BE2C (cell line): ENCODE measurements around the gene NTRK2.

Experiments
- DNase-seq: peaks from one replicate; pipeline ENCODE4 v3.0.0-alpha.2; 2020
- H3K27me3 ChIP-seq: fragments of 250-450 bp; sonication (Bioruptor Pico); 2 replicates; pipeline ENCODE4 v1.5.1; 2020; ENCODE audit warnings: mild to moderate bottlenecking
- H3K36me3 ChIP-seq: fragments of 250-450 bp; sonication (Bioruptor Pico); 2 replicates; pipeline ENCODE4 v1.5.1; 2020; ENCODE audit warnings: mild to moderate bottlenecking
- H3K4me1 ChIP-seq: fragments of 250-450 bp; sonication (Bioruptor Pico); 2 replicates; pipeline ENCODE4 v1.5.1; 2020
- H3K4me3 ChIP-seq: 2 replicates; pipeline ENCODE4 v1.5.1; 2011; ENCODE audit warnings: low read depth, low read length
- H3K9me3 ChIP-seq: fragments of 250-450 bp; sonication (Bioruptor Pico); 2 replicates; pipeline ENCODE4 v1.5.1; 2020
- TF ChIP-seq, protein P1 (sequence below): IDR thresholded peaks from 2 replicates; pipeline ENCODE4 v1.5.1; 2012; ENCODE audit warnings: mild to moderate bottlenecking, low read depth, low read length

Gene NTRK2

DNA sequence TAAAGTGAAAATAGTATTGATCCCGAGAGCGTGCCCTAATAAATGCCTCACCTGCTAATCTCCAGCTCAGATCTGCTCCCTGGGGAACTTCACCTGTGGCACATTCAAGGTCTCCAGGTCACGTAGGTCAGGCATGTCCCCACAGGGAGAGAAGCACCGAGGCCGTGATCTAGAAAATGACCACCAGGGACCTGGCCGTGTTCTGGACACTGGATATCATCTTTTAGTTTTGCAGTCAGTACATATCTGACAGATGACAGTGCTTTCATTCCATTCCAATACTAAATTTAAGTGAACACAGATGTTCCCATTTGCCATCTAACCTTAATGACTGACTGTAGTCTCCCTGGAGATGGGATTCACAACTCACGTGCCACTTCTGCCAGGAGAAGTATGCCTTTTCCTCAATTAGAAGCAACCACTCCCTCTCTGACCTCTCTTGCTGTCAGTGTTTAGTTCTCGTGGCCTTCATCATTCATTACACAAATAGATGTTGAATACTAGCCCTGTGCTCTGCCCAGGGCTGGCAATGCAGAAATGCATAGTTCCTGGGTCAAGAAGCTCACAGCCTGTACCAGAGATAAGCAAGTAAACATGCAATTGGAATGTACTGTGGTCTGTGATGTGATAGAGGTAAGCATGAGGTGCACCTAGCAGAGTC, 276.5 kb downstream of the NTRK2 start:
- Histone ChIP-seq H3K36me3 (no peaks in the 10 kb centered on the region), H3K27me3 (no peaks in the 10 kb centered on the region), H3K4me1 (no peaks in the 10 kb centered on the region), H3K9me3 (no peaks in the 10 kb centered on the region), H3K4me3 (no peak overlapping the region)
- TF ChIP-seq, protein P1, sequence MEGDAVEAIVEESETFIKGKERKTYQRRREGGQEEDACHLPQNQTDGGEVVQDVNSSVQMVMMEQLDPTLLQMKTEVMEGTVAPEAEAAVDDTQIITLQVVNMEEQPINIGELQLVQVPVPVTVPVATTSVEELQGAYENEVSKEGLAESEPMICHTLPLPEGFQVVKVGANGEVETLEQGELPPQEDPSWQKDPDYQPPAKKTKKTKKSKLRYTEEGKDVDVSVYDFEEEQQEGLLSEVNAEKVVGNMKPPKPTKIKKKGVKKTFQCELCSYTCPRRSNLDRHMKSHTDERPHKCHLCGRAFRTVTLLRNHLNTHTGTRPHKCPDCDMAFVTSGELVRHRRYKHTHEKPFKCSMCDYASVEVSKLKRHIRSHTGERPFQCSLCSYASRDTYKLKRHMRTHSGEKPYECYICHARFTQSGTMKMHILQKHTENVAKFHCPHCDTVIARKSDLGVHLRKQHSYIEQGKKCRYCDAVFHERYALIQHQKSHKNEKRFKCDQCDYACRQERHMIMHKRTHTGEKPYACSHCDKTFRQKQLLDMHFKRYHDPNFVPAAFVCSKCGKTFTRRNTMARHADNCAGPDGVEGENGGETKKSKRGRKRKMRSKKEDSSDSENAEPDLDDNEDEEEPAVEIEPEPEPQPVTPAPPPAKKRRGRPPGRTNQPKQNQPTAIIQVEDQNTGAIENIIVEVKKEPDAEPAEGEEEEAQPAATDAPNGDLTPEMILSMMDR = no peak
- no peak for DNase-seq

DNA sequence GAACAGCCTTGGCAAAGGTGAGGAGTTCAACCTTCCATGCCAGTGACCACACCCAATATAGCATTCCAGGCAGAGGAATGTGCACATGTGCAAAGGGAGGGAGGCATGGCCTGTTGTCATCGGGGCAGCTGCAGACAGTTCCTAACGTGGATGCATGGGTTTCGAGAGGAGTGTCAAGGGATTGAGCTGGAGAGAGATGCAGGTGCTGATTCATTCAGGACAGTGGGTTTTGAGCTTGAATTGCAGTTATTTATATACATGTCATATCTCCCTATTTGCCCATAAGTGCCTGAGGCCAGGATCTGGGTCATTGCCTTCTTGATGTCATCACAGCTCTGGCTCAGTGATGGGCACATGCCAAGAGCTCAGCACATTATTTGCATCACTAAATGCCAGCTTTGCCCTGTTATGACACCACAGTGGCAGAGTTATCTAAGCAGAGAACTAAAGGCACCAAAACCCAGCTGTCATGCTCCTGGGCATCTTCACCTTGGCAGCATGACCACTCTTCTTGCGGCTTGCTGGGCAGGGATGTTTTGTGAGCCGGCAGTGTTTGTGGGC, 278.0 kb downstream of the NTRK2 start:
- Histone ChIP-seq H3K4me3 (no peak overlapping the region), H3K9me3 (no peaks in the 10 kb centered on the region), H3K4me1 (no peaks in the 10 kb centered on the region), H3K36me3 (no peaks in the 10 kb centered on the region), H3K27me3 (no peaks in the 10 kb centered on the region)
- TF ChIP-seq, protein P1 = no peak
- no peak for DNase-seq

DNA sequence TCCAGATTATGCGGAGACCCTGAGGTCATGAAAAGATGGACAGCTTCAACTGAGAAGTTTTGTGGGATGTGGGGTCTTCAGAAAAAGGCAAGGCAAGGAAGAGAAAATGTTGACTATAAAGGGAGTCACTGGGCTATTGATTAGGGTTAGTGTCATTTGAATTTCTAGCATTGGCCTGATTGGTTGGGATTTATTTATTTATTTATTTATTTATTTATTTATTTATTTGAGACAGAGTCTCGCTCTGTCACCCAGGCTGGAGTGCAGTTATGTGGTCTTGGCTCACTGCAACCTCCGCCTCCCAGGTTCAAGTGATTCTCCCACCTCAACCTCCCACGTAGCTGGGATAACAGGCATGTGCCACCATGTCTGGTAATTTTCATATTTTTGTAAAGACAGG, 279.7 kb downstream of the NTRK2 start:
- TF ChIP-seq, protein P1 = no peak
- no peaks in the 10 kb centered on the region; the same call in 1 of the 2 replicates for H3K9me3 ChIP-seq
- no peaks in the 10 kb centered on the region for H3K27me3 ChIP-seq
- H3K36me3 ChIP-seq = no peaks in the 10 kb centered on the region
- no peak for DNase-seq
- no peak overlapping the region for H3K4me3 ChIP-seq
- H3K4me1 ChIP-seq = no peaks in the 10 kb centered on the region

DNA sequence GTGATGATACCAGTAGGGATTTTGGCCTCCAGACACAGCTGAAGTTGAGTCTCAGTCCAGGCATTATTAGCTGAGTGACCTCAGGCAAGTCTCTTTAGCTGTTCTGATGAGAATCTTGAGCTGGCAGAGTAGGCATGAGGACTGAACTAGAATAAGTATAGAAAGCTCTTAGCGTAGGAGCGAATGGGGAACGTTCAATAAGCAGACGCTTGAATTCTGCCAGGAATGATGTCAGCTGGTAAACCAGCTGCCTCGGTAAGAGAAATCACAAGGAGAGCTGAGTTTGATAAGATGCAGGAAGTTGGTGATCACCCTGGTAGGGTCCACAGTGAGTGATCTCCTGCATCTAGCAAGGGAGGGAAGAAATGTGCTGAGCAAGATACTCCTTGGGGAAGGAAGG, 280.4 kb downstream of the NTRK2 start:
- no peaks in the 10 kb centered on the region for H3K36me3 ChIP-seq
- H3K9me3 ChIP-seq = no peaks in the 10 kb centered on the region; the same call in 1 of the 2 replicates
- TF ChIP-seq, protein P1 = no peak
- no peak for DNase-seq
- H3K27me3 ChIP-seq = no peaks in the 10 kb centered on the region
- H3K4me3 ChIP-seq = no peak overlapping the region
- H3K4me1 ChIP-seq = no peaks in the 10 kb centered on the region

DNA sequence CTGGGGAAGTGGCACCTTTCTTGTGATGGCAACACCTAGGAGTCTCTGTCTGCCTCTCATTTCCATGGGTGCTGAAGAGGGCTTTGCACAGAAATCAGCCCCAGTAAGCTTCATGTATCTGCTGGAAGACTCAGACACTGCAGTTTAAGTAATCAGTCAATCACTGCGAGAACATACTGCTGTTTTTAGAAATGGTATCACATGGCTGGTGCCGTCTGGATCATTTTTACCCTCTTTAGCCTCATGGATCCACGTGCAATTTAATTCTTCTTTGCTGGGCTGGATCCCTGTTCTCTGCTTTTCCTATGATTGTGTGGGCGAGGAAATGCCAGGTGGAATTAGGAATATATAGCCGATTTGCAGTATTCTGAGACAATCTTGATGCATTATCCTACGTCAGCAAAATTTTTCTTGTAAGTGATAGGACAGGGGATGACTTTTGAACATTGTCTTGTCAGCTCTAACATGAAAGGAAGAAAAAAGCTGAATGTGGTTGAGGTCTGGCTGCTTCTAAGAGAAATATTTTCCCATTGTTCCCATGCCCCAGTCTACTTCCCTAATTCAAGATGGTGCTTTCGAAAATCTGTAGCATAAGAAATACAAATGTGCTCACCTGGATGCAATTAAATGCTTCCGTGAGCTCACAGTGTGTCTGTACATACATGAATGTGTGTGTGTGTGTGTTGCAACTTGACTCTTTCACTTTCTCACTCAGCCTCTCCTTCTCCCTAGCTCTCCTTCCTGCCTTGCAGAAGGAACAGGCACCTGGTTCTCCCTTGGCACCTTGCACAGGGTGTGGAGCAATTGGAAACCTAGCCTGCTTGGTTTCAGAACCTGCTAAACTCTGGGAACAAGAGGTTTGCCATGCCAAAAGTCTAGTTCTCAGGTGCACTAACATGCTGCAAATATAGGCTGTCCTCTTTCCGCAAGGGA, 281.6 kb downstream of the NTRK2 start:
- Histone ChIP-seq H3K4me1 (no peaks in the 10 kb centered on the region), H3K27me3 (no peaks in the 10 kb centered on the region), H3K36me3 (no peaks in the 10 kb centered on the region), H3K4me3 (no peak overlapping the region), H3K9me3 (no peaks in the 10 kb centered on the region; the same call in 1 of the 2 replicates)
- TF ChIP-seq, protein P1 = no peak
- no peak for DNase-seq
